HepG2 (cell line): ENCODE measurements around the gene UBL7. TPM values are rescaled to one million over a fixed set of nuclear protein-coding genes. Genes with fewer than 3 reads are reported as not detected.
A peak's percentile ranks its signal among the peaks of the same experiment; 100 is the strongest.

Experiments
- FOXA3 ChIP-seq: IDR thresholded peaks from 2 replicates; pipeline ENCODE4 v1.6.1; 2016; ENCODE audit warnings: missing genetic modification reagents, missing compliant biosample characterization
- FOXP1 ChIP-seq, 2 experiments: fragments of 450-650 bp in 1 of 2; IDR thresholded peaks; 2 replicates each; pipeline ENCODE4 v1.6.1; 2017 to 2018; ENCODE audit warnings: antibody characterized with exemption in 1 of 2
- GATAD2A ChIP-seq: IDR thresholded peaks from 2 replicates; pipeline ENCODE4 v1.6.1; 2016
- HOXA3 ChIP-seq: sonication (generic); formaldehyde crosslinking; IDR thresholded peaks from 2 replicates; pipeline ENCODE4 v1.5.0; 2020; ENCODE audit warnings: missing genetic modification reagents
- HOXA7 ChIP-seq: sonication (generic); formaldehyde crosslinking; IDR thresholded peaks from 2 replicates; pipeline ENCODE4 v1.8.1; 2022; ENCODE audit warnings: mild to moderate bottlenecking, missing genetic modification reagents, moderate library complexity
- TFAP4 ChIP-seq: sonication (generic); IDR thresholded peaks from 2 replicates; pipeline ENCODE4 v1.6.1; 2016; ENCODE audit warnings: low read depth, borderline replicate concordance
- ZBTB37 ChIP-seq: sonication (generic); formaldehyde crosslinking; IDR thresholded peaks from 2 replicates; pipeline ENCODE4 v1.4.0; 2020; ENCODE audit warnings: mild to moderate bottlenecking, missing genetic modification reagents
- ZNF496 ChIP-seq: sonication (generic); formaldehyde crosslinking; IDR thresholded peaks from 2 replicates; pipeline ENCODE4 v1.8.1; 2023; ENCODE audit warnings: mild to moderate bottlenecking, moderate library complexity, missing genetic modification reagents; ENCODE audit not compliant: insufficient replicate concordance
- polyA plus RNA-seq, 8 experiments: library from polyadenylated mRNA; depleted of rRNA in 3 of 8; stranded (reverse) in 7 of 8; unstranded in 1 of 8; fragments of >200 nt; fragmentation: Illumina TruSeq in 4 of 8; extraction: Trizol in 4 of 8; gene quantifications; 2 replicates each; pipeline versions ENCODE4 v1.2.1 to v1.2.3, GENCODE V29; 2011 to 2016; ENCODE audit warnings: low read depth in 4 of 8, missing spikeins in 1 of 8, mixed read lengths in 1 of 8; ENCODE audit not compliant: insufficient read depth in 1 of 8
- total RNA-seq, 5 experiments: library from RNA; depleted of rRNA; stranded (reverse); fragments of >200 nt; fragmentation: Illumina TruSeq; extraction: Trizol; gene quantifications; 2 replicates each; pipeline ENCODE4 v1.2.3, GENCODE V29; 2016; ENCODE audit warnings: low read depth in 1 of 5
- TF ChIP-seq, protein P1 (sequence below): sonication (generic); formaldehyde crosslinking; conservative IDR thresholded peaks from 2 replicates; pipeline ENCODE4 v1.8.0; 2022; ENCODE audit warnings: low read depth, missing genetic modification reagents
- TF ChIP-seq, protein P2 (sequence below), 2 experiments: fragments of 450-650 bp in 1 of 2; sonication (generic) in 1 of 2; formaldehyde crosslinking in 1 of 2; IDR thresholded peaks; 2 replicates each; pipeline versions ENCODE4 v1.6.1 to v1.8.0; 2016 to 2022; ENCODE audit warnings: antibody characterized with exemption in 1 of 2, mild to moderate bottlenecking in 1 of 2, missing genetic modification reagents in 1 of 2

UBL7 gene
- total and polyA plus RNA-seq, 2 of the 13 experiments (the other 11 are each of a cell fraction or from before 2014, with no cell fraction given): 55.0 to 63.5 TPM

GRCh38 chr15:74444106-74445062 lies 16.6 kb downstream of the UBL7 start (continued):
- TF ChIP-seq HOXA3 (CRISPR knock-in tag): peak; percentile 5; the same call in 1 of the 2 replicates
- peak; percentile 48 for TF ChIP-seq FOXA3 (CRISPR knock-in tag)
- no peak for TF ChIP-seq TFAP4
- 0 out of 2 replicates have a peak, but pooled peaks have one; percentile 61 for TF ChIP-seq ZBTB37 (CRISPR knock-in tag)
- TF ChIP-seq, protein P1, sequence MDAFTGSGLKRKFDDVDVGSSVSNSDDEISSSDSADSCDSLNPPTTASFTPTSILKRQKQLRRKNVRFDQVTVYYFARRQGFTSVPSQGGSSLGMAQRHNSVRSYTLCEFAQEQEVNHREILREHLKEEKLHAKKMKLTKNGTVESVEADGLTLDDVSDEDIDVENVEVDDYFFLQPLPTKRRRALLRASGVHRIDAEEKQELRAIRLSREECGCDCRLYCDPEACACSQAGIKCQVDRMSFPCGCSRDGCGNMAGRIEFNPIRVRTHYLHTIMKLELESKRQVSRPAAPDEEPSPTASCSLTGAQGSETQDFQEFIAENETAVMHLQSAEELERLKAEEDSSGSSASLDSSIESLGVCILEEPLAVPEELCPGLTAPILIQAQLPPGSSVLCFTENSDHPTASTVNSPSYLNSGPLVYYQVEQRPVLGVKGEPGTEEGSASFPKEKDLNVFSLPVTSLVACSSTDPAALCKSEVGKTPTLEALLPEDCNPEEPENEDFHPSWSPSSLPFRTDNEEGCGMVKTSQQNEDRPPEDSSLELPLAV (CRISPR knock-in tag): no peak
- TF ChIP-seq FOXP1 (IDR thresholded peaks at IDR 0.05): no peak
- TF ChIP-seq FOXP1 (CRISPR knock-in tag; IDR thresholded peaks at IDR 0.05): peak; percentile 37; the same call in 1 of the 2 replicates
- TF ChIP-seq, protein P2, sequence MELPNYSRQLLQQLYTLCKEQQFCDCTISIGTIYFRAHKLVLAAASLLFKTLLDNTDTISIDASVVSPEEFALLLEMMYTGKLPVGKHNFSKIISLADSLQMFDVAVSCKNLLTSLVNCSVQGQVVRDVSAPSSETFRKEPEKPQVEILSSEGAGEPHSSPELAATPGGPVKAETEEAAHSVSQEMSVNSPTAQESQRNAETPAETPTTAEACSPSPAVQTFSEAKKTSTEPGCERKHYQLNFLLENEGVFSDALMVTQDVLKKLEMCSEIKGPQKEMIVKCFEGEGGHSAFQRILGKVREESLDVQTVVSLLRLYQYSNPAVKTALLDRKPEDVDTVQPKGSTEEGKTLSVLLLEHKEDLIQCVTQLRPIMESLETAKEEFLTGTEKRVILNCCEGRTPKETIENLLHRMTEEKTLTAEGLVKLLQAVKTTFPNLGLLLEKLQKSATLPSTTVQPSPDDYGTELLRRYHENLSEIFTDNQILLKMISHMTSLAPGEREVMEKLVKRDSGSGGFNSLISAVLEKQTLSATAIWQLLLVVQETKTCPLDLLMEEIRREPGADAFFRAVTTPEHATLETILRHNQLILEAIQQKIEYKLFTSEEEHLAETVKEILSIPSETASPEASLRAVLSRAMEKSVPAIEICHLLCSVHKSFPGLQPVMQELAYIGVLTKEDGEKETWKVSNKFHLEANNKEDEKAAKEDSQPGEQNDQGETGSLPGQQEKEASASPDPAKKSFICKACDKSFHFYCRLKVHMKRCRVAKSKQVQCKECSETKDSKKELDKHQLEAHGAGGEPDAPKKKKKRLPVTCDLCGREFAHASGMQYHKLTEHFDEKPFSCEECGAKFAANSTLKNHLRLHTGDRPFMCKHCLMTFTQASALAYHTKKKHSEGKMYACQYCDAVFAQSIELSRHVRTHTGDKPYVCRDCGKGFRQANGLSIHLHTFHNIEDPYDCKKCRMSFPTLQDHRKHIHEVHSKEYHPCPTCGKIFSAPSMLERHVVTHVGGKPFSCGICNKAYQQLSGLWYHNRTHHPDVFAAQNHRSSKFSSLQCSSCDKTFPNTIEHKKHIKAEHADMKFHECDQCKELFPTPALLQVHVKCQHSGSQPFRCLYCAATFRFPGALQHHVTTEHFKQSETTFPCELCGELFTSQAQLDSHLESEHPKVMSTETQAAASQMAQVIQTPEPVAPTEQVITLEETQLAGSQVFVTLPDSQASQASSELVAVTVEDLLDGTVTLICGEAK (IDR thresholded peaks at IDR 0.05): no peak
- TF ChIP-seq, protein P2 (CRISPR knock-in tag; IDR thresholded peaks at IDR 0.05): no peak
- TF ChIP-seq GATAD2A (CRISPR knock-in tag): peak; percentile 47; the same call in 1 of the 2 replicates
- TF ChIP-seq ZNF496 (CRISPR knock-in tag): no peak
- no peak for TF ChIP-seq HOXA7 (CRISPR knock-in tag)
